ENCODE results near the gene MRTFB.

DNA sequence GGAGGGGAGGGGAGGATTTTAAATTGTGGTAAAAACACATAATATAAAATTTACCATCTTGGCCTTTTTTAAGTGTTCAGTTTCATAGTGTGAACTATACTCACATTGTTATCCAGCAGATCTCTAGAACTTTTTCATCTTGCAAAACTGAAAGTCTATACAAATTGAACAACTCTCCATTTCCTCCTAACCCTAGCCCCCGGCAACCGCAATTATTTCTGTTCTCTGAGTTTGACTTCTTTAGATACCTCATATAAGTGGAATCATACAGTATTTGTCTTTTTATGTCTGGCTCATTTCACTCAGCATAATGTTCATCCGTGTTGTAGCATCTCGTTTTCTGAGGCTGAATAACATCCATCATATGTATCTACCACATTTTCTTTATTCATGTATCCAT lies 30.0 kb upstream of the MRTFB start:
- TF ChIP-seq CTCF (IDR thresholded peaks at IDR 0.05; ENCODE audit: low read depth, low read length), result no peak
- no peak for TF ChIP-seq EZH2phosphoT487 (IDR thresholded peaks at IDR 0.05; ENCODE audit: low read depth)
